ENCODE measurements around the gene HSCB.
"Not testable (repeated sequence)": the region's sequence is repeated elsewhere in the genome, so short reads cannot be mapped to it uniquely, and the experiment has no call there.

Gene HSCB, protein sequence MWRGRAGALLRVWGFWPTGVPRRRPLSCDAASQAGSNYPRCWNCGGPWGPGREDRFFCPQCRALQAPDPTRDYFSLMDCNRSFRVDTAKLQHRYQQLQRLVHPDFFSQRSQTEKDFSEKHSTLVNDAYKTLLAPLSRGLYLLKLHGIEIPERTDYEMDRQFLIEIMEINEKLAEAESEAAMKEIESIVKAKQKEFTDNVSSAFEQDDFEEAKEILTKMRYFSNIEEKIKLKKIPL

GRCh38 chr22:28741785-28742561 lies at the start of gene HSCB, which contains the start of gene CHEK2:
TSS of gene HSCB (plus strand) at chr22:28742039. CDS start at chr22:28742096, 57 bp downstream.
TSS of gene CHEK2 (minus strand) at chr22:28741820. CDS start at chr22:28734721, 7,099 bp downstream.
- peak; percentile 96 for DNase-seq (ENCODE audit: low spot score)

DNA sequence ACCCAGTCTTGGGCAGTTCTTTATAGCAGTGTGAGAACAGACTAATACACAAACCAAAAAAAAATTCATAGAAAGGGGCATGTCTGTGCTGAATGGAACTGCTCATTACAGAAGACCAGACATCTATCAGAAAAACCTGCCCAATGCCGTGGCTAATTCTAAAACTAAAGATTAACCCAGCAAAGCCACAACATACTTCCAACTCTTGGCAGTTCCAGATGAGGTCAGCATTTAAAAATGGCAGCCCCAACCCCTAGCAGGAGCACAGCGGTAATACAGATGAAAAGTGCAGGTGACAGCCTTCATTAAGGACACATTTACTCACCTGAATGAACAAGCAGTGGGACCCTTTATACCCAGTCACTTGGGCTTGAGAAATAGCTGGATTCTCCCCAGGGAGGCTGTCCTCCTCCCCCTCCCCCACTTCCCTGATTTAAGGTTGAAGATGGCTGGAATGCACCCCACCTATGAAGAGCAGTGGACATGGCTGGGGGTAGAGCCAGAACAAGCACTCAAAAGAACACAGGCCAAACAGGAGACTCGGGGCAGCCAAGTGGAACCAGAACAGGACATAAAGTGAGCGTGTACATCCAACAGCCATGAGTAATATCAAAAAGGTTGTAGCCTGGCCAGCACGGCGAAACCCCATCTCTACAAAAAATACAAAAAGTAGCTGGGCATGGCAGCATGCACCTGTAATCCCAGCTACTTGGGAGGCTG lies 48.6 kb upstream of the HSCB start:
- not testable (repeated sequence) for DNase-seq (ENCODE audit: low spot score)

GRCh38 chr22:28702891-28703290 lies 38.9 kb upstream of the HSCB start:
- DNase-seq (ENCODE audit: low spot score), result no peak

DNA sequence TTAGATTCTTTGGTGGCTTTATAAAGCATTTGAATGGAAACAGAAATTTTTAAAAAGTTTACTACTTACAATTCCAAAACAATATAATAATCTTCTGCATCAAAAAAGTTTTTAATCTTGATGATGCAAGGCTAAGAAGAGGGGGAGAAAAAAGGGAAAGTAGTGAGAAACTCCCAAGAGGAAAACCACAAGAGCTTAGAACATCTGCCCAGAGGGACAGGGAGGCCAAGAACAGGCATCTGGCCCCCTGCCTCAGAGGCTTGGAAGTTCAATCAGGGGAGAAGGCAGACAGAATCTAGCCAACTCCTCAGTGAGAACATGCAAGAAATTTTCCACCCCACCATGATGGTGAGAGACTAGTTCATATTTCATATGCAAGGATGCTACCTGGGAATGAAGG lies 38.4 kb upstream of the HSCB start:
- DNase-seq (ENCODE audit: low spot score), result no peak

DNA sequence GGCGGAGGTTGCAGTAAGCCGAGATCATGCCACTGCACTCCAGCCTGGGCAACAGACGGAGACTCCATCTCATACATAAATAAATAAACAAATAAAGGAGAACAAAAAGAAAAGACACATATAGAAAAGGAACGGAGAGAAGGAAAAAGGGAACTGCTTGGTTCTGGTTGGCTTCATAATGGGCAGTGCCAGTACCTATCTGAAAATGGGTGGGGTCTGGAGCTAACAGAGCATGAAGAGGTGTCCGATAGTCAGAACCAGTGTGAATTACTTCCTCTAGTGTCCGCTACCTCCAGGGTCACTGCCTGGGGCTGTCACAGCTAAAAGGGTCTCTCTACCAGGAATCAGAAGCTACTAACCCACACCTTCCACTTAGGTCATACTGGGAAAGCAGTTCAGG lies 35.0 kb upstream of the HSCB start:
- DNase-seq (ENCODE audit: low spot score), result no peak

- no peak for DNase-seq (ENCODE audit: low spot score)
These were observed 31.7 kb upstream of the HSCB start for GRCh38 chr22:28710107-28710506.

- DNase-seq (ENCODE audit: low spot score), result no peak
These were observed 31.2 kb upstream of the HSCB start for GRCh38 chr22:28710576-28711191.

DNA sequence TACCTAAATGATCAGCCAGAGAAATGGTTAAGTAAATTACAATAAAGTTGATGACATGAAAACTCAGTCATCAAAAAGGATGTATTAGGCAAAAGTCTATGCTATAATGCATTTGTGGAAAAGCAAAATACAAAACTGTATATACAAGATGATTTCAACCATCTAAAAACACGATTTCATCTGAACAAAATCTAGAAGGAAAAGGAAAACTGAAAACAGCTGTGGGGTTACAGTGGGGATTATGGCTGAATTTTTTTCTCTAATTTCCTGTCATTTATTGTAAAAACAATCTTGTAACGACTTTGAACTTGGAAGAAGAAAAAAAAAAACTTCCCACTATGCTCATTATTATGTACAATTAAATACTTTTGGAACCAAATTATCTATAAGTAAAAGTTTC lies 30.5 kb upstream of the HSCB start:
- no peak for DNase-seq (ENCODE audit: low spot score)

GRCh38 chr22:28711820-28712777 lies 29.7 kb upstream of the HSCB start:
- peak; percentile 19 for DNase-seq (ENCODE audit: low spot score)

- DNase-seq (ENCODE audit: low spot score), result no peak
These were observed 27.7 kb upstream of the HSCB start for GRCh38 chr22:28714043-28714628.

DNA sequence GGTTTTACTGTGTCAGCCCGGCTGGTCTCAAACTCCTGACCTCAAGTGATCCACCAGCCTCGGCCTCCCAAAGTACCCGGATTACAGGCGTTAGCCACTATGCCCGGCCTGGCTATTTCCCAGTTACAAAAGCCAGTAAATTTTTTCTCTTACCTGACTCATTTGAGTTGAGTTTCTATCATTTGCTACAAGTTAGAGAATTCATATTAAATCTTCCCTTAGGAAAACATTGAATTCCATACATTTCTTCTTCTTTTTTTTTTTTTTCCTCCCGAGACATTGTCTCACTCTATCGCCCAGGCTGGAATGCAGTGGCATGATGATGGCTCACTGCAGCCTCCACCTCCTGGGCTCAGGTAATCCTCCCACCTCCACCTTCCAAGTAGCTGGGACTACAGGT lies 26.2 kb upstream of the HSCB start:
- no peak for DNase-seq (ENCODE audit: low spot score)

DNA sequence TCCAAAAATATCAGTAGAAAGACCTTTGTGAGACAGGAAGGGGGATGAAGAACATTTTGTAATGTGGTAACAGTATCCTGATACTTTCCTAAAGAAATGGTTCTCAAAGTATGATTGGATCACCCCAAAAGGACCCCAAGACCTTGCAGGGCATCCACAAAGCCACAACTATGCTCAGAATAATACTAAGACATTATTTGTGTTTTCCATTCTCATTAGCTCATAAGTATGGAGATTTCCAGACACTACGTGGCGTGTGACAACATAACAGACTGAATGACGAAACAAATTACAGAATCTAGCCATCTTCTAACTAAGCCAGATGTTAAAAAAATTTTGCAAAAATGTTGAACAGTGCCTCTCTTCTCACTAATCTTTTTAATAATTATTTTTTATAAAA lies 25.2 kb upstream of the HSCB start:
- no peak for DNase-seq (ENCODE audit: low spot score)

DNA sequence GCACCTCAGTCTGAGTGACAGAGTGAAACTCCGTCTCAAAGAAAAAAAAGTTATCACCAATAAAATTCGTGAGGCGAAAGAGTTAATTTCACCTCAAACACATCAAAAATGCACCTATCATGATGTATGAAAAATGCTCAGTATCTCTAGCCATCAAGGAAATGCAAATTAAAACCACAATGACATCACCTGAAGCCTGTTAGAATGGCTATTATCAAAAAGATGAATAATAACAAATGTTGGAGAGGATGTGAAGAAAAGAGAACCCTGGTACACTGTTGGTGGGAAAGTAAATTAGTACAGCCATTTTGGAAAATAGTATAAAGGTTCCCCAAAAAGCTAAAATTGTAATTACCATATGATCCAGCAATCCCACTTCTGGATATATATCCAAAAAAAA lies 23.8 kb upstream of the HSCB start:
- no peak for DNase-seq (ENCODE audit: low spot score)

GRCh38 chr22:28728002-28728401 lies 13.8 kb upstream of the HSCB start:
- no peak for DNase-seq (ENCODE audit: low spot score)

DNA sequence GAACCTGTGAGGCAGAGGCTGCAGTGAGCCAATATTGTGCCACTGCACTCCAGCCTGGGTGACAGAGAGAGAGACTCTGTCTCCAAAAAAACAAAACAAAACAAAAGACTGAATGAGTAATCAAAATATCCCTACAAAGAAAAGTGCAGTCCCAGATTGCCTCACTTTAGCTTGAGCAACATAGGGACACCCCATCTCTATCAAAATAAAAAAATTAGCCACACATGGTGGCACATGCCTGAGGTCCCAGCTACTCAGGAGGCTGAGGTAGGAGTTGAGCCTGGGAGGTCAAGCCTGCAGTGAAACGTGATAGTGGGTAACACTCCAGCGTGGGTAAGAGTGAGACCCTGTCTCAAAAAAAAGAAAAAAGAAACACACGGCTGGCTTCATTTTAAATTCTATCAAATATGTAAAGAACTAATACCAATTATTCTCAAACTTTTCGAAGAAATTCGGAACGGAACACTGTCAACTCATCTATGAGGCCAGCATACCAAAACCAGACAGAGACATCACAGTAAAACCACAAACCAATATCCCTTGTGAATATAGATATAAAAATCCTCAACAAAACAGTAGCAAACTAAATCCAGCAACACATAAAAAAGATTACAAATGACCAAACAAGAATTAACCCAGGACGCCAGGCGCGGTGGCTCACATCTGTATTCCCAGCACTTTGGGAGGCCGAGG lies 13.1 kb upstream of the HSCB start:
- DNase-seq (ENCODE audit: low spot score), result no peak

- no peak for DNase-seq (ENCODE audit: low spot score)
These were observed 11.7 kb upstream of the HSCB start for GRCh38 chr22:28730179-28730578.

- no peak for DNase-seq (ENCODE audit: low spot score)
These were observed 7.4 kb upstream of the HSCB start for GRCh38 chr22:28734393-28734792.

DNA sequence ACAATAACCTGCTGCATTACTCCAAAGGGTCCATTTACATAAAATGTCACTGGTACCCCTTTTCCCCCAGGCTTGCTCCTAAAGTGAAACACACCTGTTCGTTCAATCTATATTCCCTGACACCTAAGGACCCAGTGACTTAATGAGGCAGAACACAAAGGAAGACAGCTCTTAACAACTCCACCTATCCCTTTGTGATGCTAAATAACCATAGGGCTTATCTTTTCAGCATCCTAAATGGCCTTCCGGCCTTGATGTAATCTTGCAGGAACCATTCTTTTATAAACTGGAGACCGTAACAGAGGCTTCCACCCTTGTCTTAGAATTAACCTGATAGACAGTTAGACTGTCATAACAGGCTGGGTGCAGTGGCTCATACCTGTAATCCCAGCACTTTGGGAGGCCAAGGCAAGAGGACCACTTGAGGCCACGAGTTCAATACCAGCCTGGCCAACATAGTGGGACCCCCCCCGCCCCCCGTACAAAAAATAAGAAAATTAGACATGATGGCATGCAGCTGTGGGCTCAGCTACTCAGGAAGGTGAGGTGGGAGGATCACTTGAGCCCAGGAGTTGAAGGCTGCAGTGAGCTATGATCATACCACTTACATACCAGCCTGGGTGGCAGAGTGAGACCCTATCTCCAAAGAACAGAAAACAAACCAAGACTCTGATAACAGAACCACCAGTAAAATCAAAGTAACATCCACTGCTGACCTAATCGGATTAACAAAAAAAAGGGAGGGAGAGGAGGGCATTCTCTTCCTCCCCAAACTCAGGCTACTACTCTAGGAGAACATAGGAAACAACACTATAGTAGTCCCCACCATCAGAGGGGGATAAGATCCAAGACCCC lies 5.3 kb upstream of the HSCB start:
- DNase-seq (ENCODE audit: low spot score), result no peak

DNA sequence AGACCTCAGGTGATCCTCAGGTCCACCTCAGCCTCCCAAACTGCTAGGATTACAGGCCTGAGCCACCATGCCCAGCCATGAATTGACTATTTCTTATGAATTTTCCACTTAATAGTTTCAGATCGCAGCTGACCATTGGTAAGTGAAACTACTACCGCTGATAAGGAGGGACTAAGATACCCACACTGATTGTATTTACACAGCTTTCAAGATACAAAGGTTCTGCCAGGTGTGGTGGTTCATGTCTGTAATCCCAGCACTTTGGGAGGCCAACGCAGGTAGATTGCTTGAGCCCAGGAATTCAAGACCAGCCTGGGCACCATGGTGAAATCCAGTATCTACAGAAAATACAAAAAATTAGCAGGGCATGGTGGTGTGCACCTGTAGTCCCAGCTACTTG lies 4.1 kb upstream of the HSCB start:
- DNase-seq (ENCODE audit: low spot score), result no peak
